HEK293 (cell line): ENCODE measurements around the gene PRR15L.

Experiments used
- ATF2 ChIP-seq: fragments of 450-650 bp; formaldehyde crosslinking; IDR thresholded peaks from 2 replicates; pipeline ENCODE4 v1.5.1; 2016; ENCODE audit warnings: missing biosample characterization, missing genetic modification characterization, low read depth
- GLIS1 ChIP-seq: fragments of 450-650 bp; formaldehyde crosslinking; IDR thresholded peaks from 2 replicates; pipeline ENCODE4 v1.5.1; 2016; ENCODE audit warnings: missing biosample characterization, missing genetic modification characterization
- HOXC10 ChIP-seq: sonication (generic); formaldehyde crosslinking; IDR thresholded peaks from 2 replicates; pipeline ENCODE4 v1.8.1; 2023; ENCODE audit warnings: mild to moderate bottlenecking, missing genetic modification reagents
- PBX3 ChIP-seq: sonication (generic); formaldehyde crosslinking; IDR thresholded peaks from 2 replicates; pipeline ENCODE4 v1.8.1; 2022; ENCODE audit warnings: mild to moderate bottlenecking, moderate library complexity, missing genetic modification reagents
- PRDM2 ChIP-seq: fragments of 450-650 bp; formaldehyde crosslinking; IDR thresholded peaks from 2 replicates; pipeline ENCODE4 v1.5.1; 2016; ENCODE audit warnings: missing biosample characterization, missing genetic modification characterization, borderline replicate concordance
- ZBTB8A ChIP-seq: fragments of 450-650 bp; formaldehyde crosslinking; IDR thresholded peaks from 2 replicates; pipeline ENCODE4 v1.5.1; 2016; ENCODE audit warnings: missing biosample characterization, missing genetic modification characterization
- ZIC2 ChIP-seq: fragments of 450-650 bp; formaldehyde crosslinking; IDR thresholded peaks from 2 replicates; pipeline ENCODE4 v1.5.1; 2016; ENCODE audit warnings: missing biosample characterization, missing genetic modification characterization
- ZNF121 ChIP-seq: fragments of 450-650 bp; formaldehyde crosslinking; IDR thresholded peaks from 2 replicates; pipeline ENCODE4 v1.5.1; 2016; ENCODE audit warnings: missing biosample characterization, missing genetic modification characterization
- ZNF133 ChIP-seq: fragments of 450-650 bp; formaldehyde crosslinking; IDR thresholded peaks from 2 replicates; pipeline ENCODE4 v1.5.1; 2016; ENCODE audit warnings: missing biosample characterization, missing genetic modification characterization
- ZNF211 ChIP-seq: fragments of 450-650 bp; formaldehyde crosslinking; IDR thresholded peaks from 2 replicates; pipeline ENCODE4 v1.5.1; 2016; ENCODE audit warnings: low read depth, missing biosample characterization, missing genetic modification characterization
- ZNF311 ChIP-seq: fragments of 450-650 bp; formaldehyde crosslinking; IDR thresholded peaks from 2 replicates; pipeline ENCODE4 v1.5.1; 2017; ENCODE audit warnings: missing biosample characterization, missing genetic modification characterization, borderline replicate concordance
- ZNF423 ChIP-seq: fragments of 450-650 bp; formaldehyde crosslinking; IDR thresholded peaks from 2 replicates; pipeline ENCODE4 v1.5.1; 2016; ENCODE audit warnings: missing biosample characterization, missing genetic modification characterization
- ZNF510 ChIP-seq: fragments of 450-650 bp; formaldehyde crosslinking; IDR thresholded peaks from 2 replicates; pipeline ENCODE4 v1.5.1; 2018; ENCODE audit warnings: mild to moderate bottlenecking, missing genetic modification characterization, missing biosample characterization; ENCODE audit not compliant: insufficient replicate concordance
- ZNF521 ChIP-seq: fragments of 450-650 bp; formaldehyde crosslinking; IDR thresholded peaks from 2 replicates; pipeline ENCODE4 v1.5.1; 2017; ENCODE audit warnings: missing biosample characterization, mild to moderate bottlenecking, missing genetic modification characterization
- ZNF558 ChIP-seq: fragments of 450-650 bp; formaldehyde crosslinking; IDR thresholded peaks from 2 replicates; pipeline ENCODE4 v1.5.1; 2016; ENCODE audit warnings: missing biosample characterization, missing genetic modification characterization
- ZNF626 ChIP-seq: fragments of 450-650 bp; sonication (Bioruptor Pico); formaldehyde crosslinking; IDR thresholded peaks from 2 replicates; pipeline ENCODE4 v1.5.1; 2018; ENCODE audit warnings: missing biosample characterization, missing genetic modification characterization, inconsistent platforms
- ZNF670 ChIP-seq: fragments of 450-650 bp; formaldehyde crosslinking; IDR thresholded peaks from 2 replicates; pipeline ENCODE4 v1.5.1; 2016; ENCODE audit warnings: missing biosample characterization, missing genetic modification characterization, low read depth
- ZNF701 ChIP-seq: fragments of 450-650 bp; formaldehyde crosslinking; IDR thresholded peaks from 2 replicates; pipeline ENCODE4 v1.5.1; 2016; ENCODE audit warnings: missing biosample characterization, missing genetic modification characterization
- ZNF704 ChIP-seq: fragments of 450-650 bp; formaldehyde crosslinking; IDR thresholded peaks from 2 replicates; pipeline ENCODE4 v1.5.1; 2016; ENCODE audit warnings: missing biosample characterization, missing genetic modification characterization
- ZNF792 ChIP-seq: fragments of 450-650 bp; formaldehyde crosslinking; IDR thresholded peaks from 2 replicates; pipeline ENCODE4 v1.5.1; 2016; ENCODE audit warnings: missing biosample characterization, missing genetic modification characterization
- ZNF837 ChIP-seq: fragments of 450-650 bp; formaldehyde crosslinking; IDR thresholded peaks from 2 replicates; pipeline ENCODE4 v1.5.1; 2016; ENCODE audit warnings: missing biosample characterization, missing genetic modification characterization
- TF ChIP-seq, protein P1 (sequence below): fragments of 450-650 bp; formaldehyde crosslinking; IDR thresholded peaks from 2 replicates; pipeline ENCODE4 v1.5.1; 2017; ENCODE audit warnings: missing biosample characterization, missing genetic modification characterization
- TF ChIP-seq, protein P2 (sequence below): fragments of 450-650 bp; formaldehyde crosslinking; IDR thresholded peaks from 2 replicates; pipeline ENCODE4 v1.5.1; 2016; ENCODE audit warnings: missing biosample characterization, missing genetic modification characterization

Gene PRR15L

GRCh38 chr17:47987240-47987835 is 29.7 kb upstream of the PRR15L start (continued):
- TF ChIP-seq PRDM2 (tag by site-specific recombination): no peak
- no peak for TF ChIP-seq ZNF521 (tag by site-specific recombination)
- TF ChIP-seq, protein P1, sequence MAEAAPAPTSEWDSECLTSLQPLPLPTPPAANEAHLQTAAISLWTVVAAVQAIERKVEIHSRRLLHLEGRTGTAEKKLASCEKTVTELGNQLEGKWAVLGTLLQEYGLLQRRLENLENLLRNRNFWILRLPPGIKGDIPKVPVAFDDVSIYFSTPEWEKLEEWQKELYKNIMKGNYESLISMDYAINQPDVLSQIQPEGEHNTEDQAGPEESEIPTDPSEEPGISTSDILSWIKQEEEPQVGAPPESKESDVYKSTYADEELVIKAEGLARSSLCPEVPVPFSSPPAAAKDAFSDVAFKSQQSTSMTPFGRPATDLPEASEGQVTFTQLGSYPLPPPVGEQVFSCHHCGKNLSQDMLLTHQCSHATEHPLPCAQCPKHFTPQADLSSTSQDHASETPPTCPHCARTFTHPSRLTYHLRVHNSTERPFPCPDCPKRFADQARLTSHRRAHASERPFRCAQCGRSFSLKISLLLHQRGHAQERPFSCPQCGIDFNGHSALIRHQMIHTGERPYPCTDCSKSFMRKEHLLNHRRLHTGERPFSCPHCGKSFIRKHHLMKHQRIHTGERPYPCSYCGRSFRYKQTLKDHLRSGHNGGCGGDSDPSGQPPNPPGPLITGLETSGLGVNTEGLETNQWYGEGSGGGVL: no peak
- TF ChIP-seq ZNF311 (tag by site-specific recombination): no peak
- no peak for TF ChIP-seq ZNF670
- TF ChIP-seq ZNF423 (tag by site-specific recombination): peak; percentile 12; the same call in 1 of the 2 replicates
- peak; percentile 66 for TF ChIP-seq ZIC2
- no peak for TF ChIP-seq ZNF133 (tag by site-specific recombination)
- TF ChIP-seq ZNF792 (tag by site-specific recombination): no peak
- no peak for TF ChIP-seq HOXC10 (CRISPR knock-in tag)
- no peak for TF ChIP-seq ZNF510 (tag by site-specific recombination)
- TF ChIP-seq, protein P2, sequence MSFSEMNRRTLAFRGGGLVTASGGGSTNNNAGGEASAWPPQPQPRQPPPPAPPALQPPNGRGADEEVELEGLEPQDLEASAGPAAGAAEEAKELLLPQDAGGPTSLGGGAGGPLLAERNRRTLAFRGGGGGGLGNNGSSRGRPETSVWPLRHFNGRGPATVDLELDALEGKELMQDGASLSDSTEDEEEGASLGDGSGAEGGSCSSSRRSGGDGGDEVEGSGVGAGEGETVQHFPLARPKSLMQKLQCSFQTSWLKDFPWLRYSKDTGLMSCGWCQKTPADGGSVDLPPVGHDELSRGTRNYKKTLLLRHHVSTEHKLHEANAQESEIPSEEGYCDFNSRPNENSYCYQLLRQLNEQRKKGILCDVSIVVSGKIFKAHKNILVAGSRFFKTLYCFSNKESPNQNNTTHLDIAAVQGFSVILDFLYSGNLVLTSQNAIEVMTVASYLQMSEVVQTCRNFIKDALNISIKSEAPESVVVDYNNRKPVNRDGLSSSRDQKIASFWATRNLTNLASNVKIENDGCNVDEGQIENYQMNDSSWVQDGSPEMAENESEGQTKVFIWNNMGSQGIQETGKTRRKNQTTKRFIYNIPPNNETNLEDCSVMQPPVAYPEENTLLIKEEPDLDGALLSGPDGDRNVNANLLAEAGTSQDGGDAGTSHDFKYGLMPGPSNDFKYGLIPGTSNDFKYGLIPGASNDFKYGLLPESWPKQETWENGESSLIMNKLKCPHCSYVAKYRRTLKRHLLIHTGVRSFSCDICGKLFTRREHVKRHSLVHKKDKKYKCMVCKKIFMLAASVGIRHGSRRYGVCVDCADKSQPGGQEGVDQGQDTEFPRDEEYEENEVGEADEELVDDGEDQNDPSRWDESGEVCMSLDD: no peak
- no peak for TF ChIP-seq ATF2 (tag by site-specific recombination)
- peak; percentile 62 for TF ChIP-seq ZBTB8A
- TF ChIP-seq ZNF837 (tag by site-specific recombination): no peak
- TF ChIP-seq PBX3 (CRISPR knock-in tag): no peak
- TF ChIP-seq ZNF211: no peak
- no peak for TF ChIP-seq ZNF626 (tag by site-specific recombination)
- TF ChIP-seq GLIS1 (tag by site-specific recombination): no peak
- TF ChIP-seq ZNF701 (tag by site-specific recombination): no peak
- TF ChIP-seq ZNF704: no peak
- no peak for TF ChIP-seq ZNF558 (tag by site-specific recombination)
- TF ChIP-seq ZNF121: no peak
